Heart left ventricle (tissue), 16 donors: ENCODE results near the gene C1orf35. TPM values are rescaled to one million over a fixed set of nuclear protein-coding genes. Genes with fewer than 3 reads are reported as not detected.

Source experiments
- ATAC-seq, 4 donors: fragments of 200-7000 bp; cut with Tn5 transposase; one replicate each; pipeline ENCODE4 v1.9.1; 2020 to 2022; ENCODE audit warnings: moderate library complexity in 4 of 4, mild to moderate bottlenecking in 3 of 4, moderate number of reproducible peaks in 1 of 4
- DNase-seq, 5 donors: peaks; one replicate each; pipeline ENCODE4 v3.0.0-alpha.2; 2020
- H3K27ac ChIP-seq, 12 donors: fragments of 200-600 bp; sonication (generic) in 4 of 12; one replicate each; pipeline versions ENCODE4 v1.5.0 to v1.8.0; 2016 to 2022; ENCODE audit warnings: mild to moderate bottlenecking in 2 of 12
- H3K27me3 ChIP-seq, 9 donors: fragments of 200-600 bp; sonication (generic) in 2 of 9; one replicate each; pipeline versions ENCODE4 v1.5.1 to v1.8.0; 2016 to 2022; ENCODE audit warnings: mild to moderate bottlenecking in 3 of 9
- H3K36me3 ChIP-seq, 9 donors: fragments of 200-600 bp; sonication (generic) in 2 of 9; one replicate each; pipeline versions ENCODE4 v1.5.0 to v1.8.0; 2018 to 2022; ENCODE audit warnings: mild to moderate bottlenecking in 2 of 9
- H3K4me1 ChIP-seq, 12 donors: fragments of 200-600 bp; sonication (generic) in 4 of 12; one replicate each; pipeline versions ENCODE4 v1.5.0 to v1.8.0; 2016 to 2022; ENCODE audit warnings: mild to moderate bottlenecking in 3 of 12
- H3K4me3 ChIP-seq, 12 donors: fragments of 200-600 bp; sonication (generic) in 4 of 12; one replicate each; pipeline versions ENCODE4 v1.5.0 to v1.8.0; 2017 to 2022; ENCODE audit warnings: mild to moderate bottlenecking in 9 of 12, moderate library complexity in 4 of 12
- H3K9me3 ChIP-seq, 12 donors: fragments of 200-600 bp; sonication (generic) in 4 of 12; one replicate each; pipeline versions ENCODE4 v1.5.0 to v1.8.0; 2016 to 2022; ENCODE audit warnings: mild to moderate bottlenecking in 1 of 12
- POLR2A ChIP-seq, 2 donors: fragments of 450-650 bp; IDR thresholded peaks; one replicate each; pipeline ENCODE4 v1.6.1; 2017; ENCODE audit warnings: antibody characterized with exemption in 2 of 2, mild to moderate bottlenecking in 2 of 2, moderate library complexity in 2 of 2
- WGBS, 4 donors: extraction: QIAGEN DNeasy Blood & Tissue Kit in 2 of 4; methylation state at CpG; one replicate each; pipeline versions ENCODE4 v1.1.5 to v1.1.7; 2013 to 2018; 5-methylcytosine and 5-hydroxymethylcytosine counted together
- intact Hi-C, 10 donors: fragments of 100-400 bp; cut with DNase I; formaldehyde crosslinking; loops; one replicate each; pipeline versions ENCODE4 v1.11.1 to v1.14.2; 2022
- polyA plus RNA-seq, 2 donors: library from polyadenylated mRNA; stranded (reverse); fragments of 200-250 nt; gene quantifications; one replicate each; pipeline ENCODE4 v1.2.3, GENCODE V29; 2013
- total RNA-seq, 9 donors: library from RNA; depleted of rRNA in 2 of 9; stranded (reverse); fragments of >200 nt in 2 of 9; fragmentation: NEBNext Ultra II Directional in 3 of 9; extraction: Animal tissue kit (Norgen Biotek cat#: 25700) in 3 of 9; gene quantifications; one replicate each; pipeline versions ENCODE4 v1.1.0 to v1.2.4, GENCODE V29; 2016 to 2023
- TF ChIP-seq, protein P1 (sequence below), 12 donors: fragments of 200-600 bp; sonication (generic) in 4 of 12; IDR thresholded peaks; one replicate each; pipeline versions ENCODE4 v1.5.0 to v1.8.0; 2018 to 2022; ENCODE audit warnings: antibody characterized with exemption in 12 of 12, mild to moderate bottlenecking in 5 of 12
- donor health status: ischemic (EF 13 %, LVEDD 7.1; RV severe dilation, severe dysfunction).
- donor health status: healthy with polysubstance abuse.
- donor health status: DM: no; HTN: yes; CAD: no.
- donor health status: DM: no; HTN: no; CAD: no.
- donor health status: ischemic (EF 25% LVEDD 6.9; RV normal size, moderate dysfunction).
- donor health status: ischemic (EF 25% LVEDD 5.7; RV mildly dilated, moderate dysfunction).
- donor health status: healthy.
- donor health status: DM: yes; HTN: yes; CAD: no.
- donor health status: ischemic (EF 35%, LVEDD 5.7; RV mildly dilated, moderate dysfunction).
- donor health status: nonischemic (EF 11% LVEDD 7.7; RV severe dilation, severe dysfunction).
- donor health status: DM: yes; HTN: yes; CAD: no.
- donor health status: PGD.
- donor health status: ischemic (EF 29% LVEDD 5.4; RV normal size, mild dysfunction).
- donor health status: nonischemic (EF 23%, LVEDD 6.1; RV moderate dilation, normal function).

Gene C1orf35
- total and polyA plus RNA-seq, 11 donors = 6.2 to 9.8 (median 7.7) TPM

DNA sequence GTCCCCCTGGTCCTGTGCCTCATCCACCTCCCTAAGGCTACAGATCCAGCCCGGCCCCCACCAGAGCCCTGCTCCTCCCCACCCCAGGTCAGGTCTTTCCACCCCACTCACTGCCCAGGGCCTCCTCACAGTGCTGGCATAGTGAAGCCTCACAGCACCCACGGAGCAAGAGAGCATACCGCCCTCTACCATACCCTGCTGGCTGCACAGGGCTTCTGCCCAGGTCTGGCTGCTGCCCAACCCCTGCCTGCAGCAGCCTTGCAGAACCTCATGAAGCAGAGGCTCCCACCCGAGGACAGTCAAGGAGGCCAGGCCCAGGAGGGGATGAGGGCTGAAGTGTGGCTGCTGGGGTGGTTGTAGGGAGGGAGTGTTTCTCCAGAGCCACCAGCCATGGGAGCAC lies 40.3 kb downstream of the C1orf35 start:
- ATAC-seq = no peak
- Histone ChIP-seq H3K9me3 (no peaks in the 10 kb centered on the region), H3K4me3 (no peak overlapping the region), H3K27me3 (peaks cover 44 to 97% (median 88%) of the 10 kb centered on the region in 9 donors), H3K4me1 (peaks cover 0 to 25% (median 6%) of the 10 kb centered on the region in 12 donors), H3K27ac (no peak overlapping the region), H3K36me3 (no peaks in the 10 kb centered on the region)
- peak in 1 of 5 donors; percentile 13 for DNase-seq
- intact Hi-C loops = no loop called here
- TF ChIP-seq, protein P1, sequence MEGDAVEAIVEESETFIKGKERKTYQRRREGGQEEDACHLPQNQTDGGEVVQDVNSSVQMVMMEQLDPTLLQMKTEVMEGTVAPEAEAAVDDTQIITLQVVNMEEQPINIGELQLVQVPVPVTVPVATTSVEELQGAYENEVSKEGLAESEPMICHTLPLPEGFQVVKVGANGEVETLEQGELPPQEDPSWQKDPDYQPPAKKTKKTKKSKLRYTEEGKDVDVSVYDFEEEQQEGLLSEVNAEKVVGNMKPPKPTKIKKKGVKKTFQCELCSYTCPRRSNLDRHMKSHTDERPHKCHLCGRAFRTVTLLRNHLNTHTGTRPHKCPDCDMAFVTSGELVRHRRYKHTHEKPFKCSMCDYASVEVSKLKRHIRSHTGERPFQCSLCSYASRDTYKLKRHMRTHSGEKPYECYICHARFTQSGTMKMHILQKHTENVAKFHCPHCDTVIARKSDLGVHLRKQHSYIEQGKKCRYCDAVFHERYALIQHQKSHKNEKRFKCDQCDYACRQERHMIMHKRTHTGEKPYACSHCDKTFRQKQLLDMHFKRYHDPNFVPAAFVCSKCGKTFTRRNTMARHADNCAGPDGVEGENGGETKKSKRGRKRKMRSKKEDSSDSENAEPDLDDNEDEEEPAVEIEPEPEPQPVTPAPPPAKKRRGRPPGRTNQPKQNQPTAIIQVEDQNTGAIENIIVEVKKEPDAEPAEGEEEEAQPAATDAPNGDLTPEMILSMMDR (IDR thresholded peaks at IDR 0.05) = no peak
- no peak for TF ChIP-seq POLR2A (IDR thresholded peaks at IDR 0.05)
- WGBS, 4 donors = 65 to 100% (median 67%) methylated on average over 2 to 4 of the region's 4 CpGs

DNA sequence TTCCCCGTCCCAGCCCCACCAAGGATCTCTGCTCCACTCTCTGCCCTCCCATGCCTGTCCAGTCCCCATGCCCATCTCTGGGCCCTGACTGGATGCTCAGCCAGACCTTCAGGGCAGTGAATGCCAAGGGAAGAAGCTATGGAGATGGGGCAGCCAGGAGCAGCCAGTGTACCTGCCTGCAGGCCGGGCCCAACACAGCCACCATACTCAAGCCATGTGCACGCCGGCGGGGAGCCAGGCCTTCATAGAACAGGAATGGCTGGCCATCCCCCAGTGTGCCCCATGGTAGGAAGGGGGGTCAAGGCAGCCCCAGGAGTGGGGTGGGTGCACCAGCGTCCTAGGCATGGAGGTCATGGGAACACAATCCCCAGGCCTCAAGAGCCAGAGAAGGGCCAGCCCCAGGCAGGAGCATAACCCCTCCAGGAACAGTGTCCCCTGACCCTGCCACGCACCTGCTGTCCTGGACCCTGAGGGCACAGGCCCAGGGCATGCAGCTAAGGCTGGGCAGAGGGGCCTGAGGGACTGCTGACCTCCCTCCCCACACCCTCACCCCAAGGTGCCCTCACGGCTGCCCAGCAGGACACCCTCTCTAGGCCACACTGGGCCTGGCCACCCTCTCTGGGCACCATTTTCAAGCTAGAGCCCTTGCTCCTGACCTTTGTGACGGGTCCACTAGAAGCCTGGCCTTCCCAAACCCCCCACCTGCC lies 40.9 kb downstream of the C1orf35 start:
- intact Hi-C loops = no loop called here
- Histone ChIP-seq H3K4me3 (no peak overlapping the region), H3K27me3 (peaks cover 44 to 98% (median 87%) of the 10 kb centered on the region in 9 donors), H3K36me3 (no peaks in the 10 kb centered on the region), H3K4me1 (peaks cover 0 to 25% (median 6%) of the 10 kb centered on the region in 12 donors), H3K9me3 (no peaks in the 10 kb centered on the region), H3K27ac (no peak overlapping the region)
- TF ChIP-seq, protein P1 (IDR thresholded peaks at IDR 0.05) = no peak
- no peak for TF ChIP-seq POLR2A (IDR thresholded peaks at IDR 0.05)
- WGBS, 4 donors = 92 to 97% (median 94%) methylated on average over 4 to 9 of the region's 9 CpGs
- DNase-seq (peak in 3 of 5 donors; percentile 7 to 57 (median 20)), ATAC-seq (no peak)

DNA sequence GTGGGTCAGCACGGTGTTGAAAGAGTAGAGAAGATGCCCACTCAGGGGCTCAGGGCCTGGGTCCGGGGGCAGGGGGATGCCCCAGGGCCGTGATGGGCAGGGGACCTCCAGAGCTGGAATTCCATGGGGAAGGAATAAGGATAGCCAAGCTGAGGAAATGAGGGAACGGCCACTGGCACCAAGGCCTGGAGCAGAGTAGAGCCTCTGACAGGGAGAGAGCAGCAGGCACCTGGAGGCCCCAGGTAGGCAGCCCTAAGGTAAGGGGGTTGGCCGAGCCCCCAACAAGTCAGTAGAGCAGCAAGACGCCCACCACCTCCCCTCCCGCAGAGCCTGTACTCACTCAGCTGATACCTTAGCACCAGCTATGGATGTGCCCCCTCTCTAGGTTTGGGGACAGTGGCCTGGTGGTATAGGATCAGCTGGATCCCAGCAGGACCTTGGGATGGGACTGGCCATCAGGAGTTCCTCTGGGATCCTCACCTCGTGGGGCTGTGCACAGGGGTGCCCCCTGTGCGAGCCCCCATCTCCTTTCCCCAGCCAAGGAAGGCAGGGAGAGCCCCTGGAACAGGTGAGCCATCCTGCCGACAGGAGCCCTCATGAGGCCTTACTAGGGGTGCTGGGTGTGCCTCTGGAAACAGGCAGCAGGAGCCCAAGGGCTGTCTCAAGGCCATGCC lies 41.6 kb downstream of the C1orf35 start:
- intact Hi-C loops = no loop called here
- WGBS, 4 donors = 81 to 85% (median 83%) methylated on average over 7 to 10 of the region's 10 CpGs
- Histone ChIP-seq H3K27me3 (peaks cover 44 to 91% (median 82%) of the 10 kb centered on the region in 9 donors), H3K36me3 (no peaks in the 10 kb centered on the region), H3K9me3 (no peaks in the 10 kb centered on the region), H3K4me3 (no peak overlapping the region), H3K27ac (no peak overlapping the region), H3K4me1 (peaks cover 0 to 25% (median 6%) of the 10 kb centered on the region in 12 donors)
- peak in 2 of 5 donors; percentile 6 to 22 for DNase-seq
- no peak for TF ChIP-seq POLR2A (IDR thresholded peaks at IDR 0.05)
- TF ChIP-seq, protein P1 (IDR thresholded peaks at IDR 0.05) = no peak
- ATAC-seq = no peak

DNA sequence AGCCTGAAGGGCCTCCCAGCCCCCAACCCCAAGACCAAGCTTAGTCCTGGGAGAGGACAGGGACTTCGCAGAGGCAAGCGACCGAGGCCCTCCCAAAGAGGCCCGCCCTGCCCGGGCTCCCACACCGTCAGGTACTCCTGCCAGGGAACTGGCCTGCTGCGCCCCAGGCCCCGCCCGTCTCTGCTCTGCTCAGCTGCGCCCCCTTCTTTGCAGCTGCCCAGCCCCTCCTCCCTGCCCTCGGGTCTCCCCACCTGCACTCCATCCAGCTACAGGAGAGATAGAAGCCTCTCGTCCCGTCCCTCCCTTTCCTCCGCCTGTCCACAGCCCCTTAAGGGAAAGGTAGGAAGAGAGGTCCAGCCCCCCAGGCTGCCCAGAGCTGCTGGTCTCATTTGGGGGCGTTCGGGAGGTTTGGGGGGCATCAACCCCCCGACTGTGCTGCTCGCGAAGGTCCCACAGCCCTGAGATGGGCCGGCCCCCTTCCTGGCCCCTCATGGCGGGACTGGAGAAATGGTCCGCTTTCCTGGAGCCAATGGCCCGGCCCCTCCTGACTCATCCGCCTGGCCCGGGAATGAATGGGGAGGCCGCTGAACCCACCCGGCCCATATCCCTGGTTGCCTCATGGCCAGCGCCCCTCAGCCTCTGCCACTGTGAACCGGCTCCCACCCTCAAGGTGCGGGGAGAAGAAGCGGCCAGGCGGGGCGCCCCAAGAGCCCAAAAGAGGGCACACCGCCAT lies 42.5 kb downstream of the C1orf35 start:
- Histone ChIP-seq H3K27ac (no peak overlapping the region), H3K36me3 (no peaks in the 10 kb centered on the region), H3K4me1 (peaks cover 0 to 25% (median 6%) of the 10 kb centered on the region in 12 donors), H3K27me3 (peaks cover 44 to 91% (median 73%) of the 10 kb centered on the region in 9 donors), H3K4me3 (peak overlapping the region in 2 of 12 donors; percentile 24 to 35), H3K9me3 (no peaks in the 10 kb centered on the region)
- no peak for TF ChIP-seq POLR2A (IDR thresholded peaks at IDR 0.05)
- TF ChIP-seq, protein P1 (IDR thresholded peaks at IDR 0.05) = no peak
- ATAC-seq = no peak
- WGBS, 4 donors = 10 to 21% (median 12%) methylated on average over 29 to 34 of the region's 34 CpGs
- DNase-seq = peak in 3 of 5 donors; percentile 9 to 42 (median 14)
- intact Hi-C loops = no loop called here
